ENCODE results near the gene EEFSEC. TPM values are rescaled to one million over a fixed set of nuclear protein-coding genes. Genes with fewer than 3 reads are reported as not detected.
A peak's percentile ranks its signal among the peaks of the same experiment; 100 is the strongest.

Gene EEFSEC
- total RNA-seq, 1 donor from 2014 or later = 7.1 TPM

- TF ChIP-seq, protein P1, sequence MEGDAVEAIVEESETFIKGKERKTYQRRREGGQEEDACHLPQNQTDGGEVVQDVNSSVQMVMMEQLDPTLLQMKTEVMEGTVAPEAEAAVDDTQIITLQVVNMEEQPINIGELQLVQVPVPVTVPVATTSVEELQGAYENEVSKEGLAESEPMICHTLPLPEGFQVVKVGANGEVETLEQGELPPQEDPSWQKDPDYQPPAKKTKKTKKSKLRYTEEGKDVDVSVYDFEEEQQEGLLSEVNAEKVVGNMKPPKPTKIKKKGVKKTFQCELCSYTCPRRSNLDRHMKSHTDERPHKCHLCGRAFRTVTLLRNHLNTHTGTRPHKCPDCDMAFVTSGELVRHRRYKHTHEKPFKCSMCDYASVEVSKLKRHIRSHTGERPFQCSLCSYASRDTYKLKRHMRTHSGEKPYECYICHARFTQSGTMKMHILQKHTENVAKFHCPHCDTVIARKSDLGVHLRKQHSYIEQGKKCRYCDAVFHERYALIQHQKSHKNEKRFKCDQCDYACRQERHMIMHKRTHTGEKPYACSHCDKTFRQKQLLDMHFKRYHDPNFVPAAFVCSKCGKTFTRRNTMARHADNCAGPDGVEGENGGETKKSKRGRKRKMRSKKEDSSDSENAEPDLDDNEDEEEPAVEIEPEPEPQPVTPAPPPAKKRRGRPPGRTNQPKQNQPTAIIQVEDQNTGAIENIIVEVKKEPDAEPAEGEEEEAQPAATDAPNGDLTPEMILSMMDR (IDR thresholded peaks at IDR 0.05; ENCODE audit: unreplicated experiment) = no peak
- peaks cover 10% of the 10 kb centered on the region for H3K4me1 Mint-ChIP-seq (ENCODE audit: unreplicated experiment)
- no peak overlapping the region for H3K27ac Mint-ChIP-seq (ENCODE audit: unreplicated experiment)
- H3K36me3 Mint-ChIP-seq (ENCODE audit: low read depth, unreplicated experiment) = peaks cover 7% of the 10 kb centered on the region
- peaks cover 33% of the 10 kb centered on the region for H3K27me3 Mint-ChIP-seq (ENCODE audit: unreplicated experiment)
- H3K9me3 Mint-ChIP-seq (ENCODE audit: unreplicated experiment) = no peaks in the 10 kb centered on the region
- peak overlapping the region; percentile 65 for H3K4me3 Mint-ChIP-seq (ENCODE audit: unreplicated experiment)
- no peak for DNase-seq (ENCODE audit: low spot score)
These were observed 274.9 kb downstream of the EEFSEC start for GRCh38 chr3:128427872-128428822.

- no peak overlapping the region for H3K4me3 Mint-ChIP-seq (ENCODE audit: unreplicated experiment)
- no peak for DNase-seq (ENCODE audit: low spot score)
- H3K9me3 Mint-ChIP-seq (ENCODE audit: unreplicated experiment) = no peaks in the 10 kb centered on the region
- no peak overlapping the region for H3K27ac Mint-ChIP-seq (ENCODE audit: unreplicated experiment)
- H3K36me3 Mint-ChIP-seq (ENCODE audit: low read depth, unreplicated experiment) = peaks cover 7% of the 10 kb centered on the region
- H3K27me3 Mint-ChIP-seq (ENCODE audit: unreplicated experiment) = peaks cover 32% of the 10 kb centered on the region
- TF ChIP-seq, protein P1 (IDR thresholded peaks at IDR 0.05; ENCODE audit: unreplicated experiment) = no peak
- H3K4me1 Mint-ChIP-seq (ENCODE audit: unreplicated experiment) = peaks cover 10% of the 10 kb centered on the region
These were observed 276.0 kb downstream of the EEFSEC start for GRCh38 chr3:128429275-128429674.

GRCh38 chr3:128429751-128430150 lies 276.5 kb downstream of the EEFSEC start:
- H3K4me1 Mint-ChIP-seq (ENCODE audit: unreplicated experiment) = peaks cover 10% of the 10 kb centered on the region
- no peak overlapping the region for H3K27ac Mint-ChIP-seq (ENCODE audit: unreplicated experiment)
- no peaks in the 10 kb centered on the region for H3K9me3 Mint-ChIP-seq (ENCODE audit: unreplicated experiment)
- TF ChIP-seq, protein P1 (IDR thresholded peaks at IDR 0.05; ENCODE audit: unreplicated experiment) = no peak
- H3K36me3 Mint-ChIP-seq (ENCODE audit: low read depth, unreplicated experiment) = peaks cover 7% of the 10 kb centered on the region
- peaks cover 28% of the 10 kb centered on the region for H3K27me3 Mint-ChIP-seq (ENCODE audit: unreplicated experiment)
- H3K4me3 Mint-ChIP-seq (ENCODE audit: unreplicated experiment) = no peak overlapping the region
- no peak for DNase-seq (ENCODE audit: low spot score)

DNA sequence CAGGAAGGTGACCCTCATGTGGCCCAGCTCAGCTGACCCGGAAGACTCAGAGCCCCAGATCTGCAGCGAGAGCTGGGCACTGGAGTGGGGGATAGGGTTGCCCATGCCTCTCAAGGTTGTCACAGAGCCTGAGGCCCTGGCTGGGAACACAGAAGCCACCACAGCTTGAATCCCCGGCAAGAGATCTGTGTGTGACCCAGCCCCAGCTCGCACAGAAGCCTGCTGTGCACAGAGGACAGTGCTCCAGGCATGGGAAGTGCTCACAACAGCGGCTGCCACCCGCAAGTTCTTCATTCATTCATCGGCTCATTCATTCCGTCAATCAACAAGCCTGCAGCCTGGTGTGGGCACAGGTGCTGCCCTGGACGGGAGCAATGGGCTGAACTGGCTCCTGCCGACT lies 277.0 kb downstream of the EEFSEC start:
- H3K27me3 Mint-ChIP-seq (ENCODE audit: unreplicated experiment) = peaks cover 27% of the 10 kb centered on the region
- H3K9me3 Mint-ChIP-seq (ENCODE audit: unreplicated experiment) = no peaks in the 10 kb centered on the region
- no peak for DNase-seq (ENCODE audit: low spot score)
- no peak overlapping the region for H3K27ac Mint-ChIP-seq (ENCODE audit: unreplicated experiment)
- peaks cover 7% of the 10 kb centered on the region for H3K36me3 Mint-ChIP-seq (ENCODE audit: low read depth, unreplicated experiment)
- no peak overlapping the region for H3K4me3 Mint-ChIP-seq (ENCODE audit: unreplicated experiment)
- H3K4me1 Mint-ChIP-seq (ENCODE audit: unreplicated experiment) = peaks cover 10% of the 10 kb centered on the region
- TF ChIP-seq, protein P1 (IDR thresholded peaks at IDR 0.05; ENCODE audit: unreplicated experiment) = no peak

DNA sequence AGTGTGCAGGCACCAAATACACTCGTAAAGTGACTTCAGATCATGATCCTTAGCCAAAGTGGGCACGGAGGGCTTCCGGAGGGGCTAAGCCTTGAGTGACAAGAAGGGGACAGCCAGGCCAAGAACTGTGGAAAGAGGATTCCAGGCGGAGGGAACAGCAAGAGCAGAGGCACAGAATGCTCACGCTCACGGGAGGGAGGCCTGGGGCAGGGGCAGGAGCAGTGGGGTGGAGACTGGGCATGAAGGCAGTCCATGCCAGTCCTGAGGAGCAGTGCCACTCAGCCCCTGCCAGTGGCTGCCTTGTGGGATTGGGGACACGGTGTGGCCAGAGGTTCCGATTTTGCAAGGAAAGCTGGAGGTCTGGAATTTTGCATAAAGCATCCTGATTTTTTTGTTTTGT lies 277.4 kb downstream of the EEFSEC start:
- Mint-ChIP-seq H3K36me3 (ENCODE audit: low read depth, unreplicated experiment) (peaks cover 7% of the 10 kb centered on the region), H3K27me3 (ENCODE audit: unreplicated experiment) (peaks cover 27% of the 10 kb centered on the region), H3K4me3 (ENCODE audit: unreplicated experiment) (no peak overlapping the region), H3K4me1 (ENCODE audit: unreplicated experiment) (peaks cover 10% of the 10 kb centered on the region), H3K27ac (ENCODE audit: unreplicated experiment) (no peak overlapping the region), H3K9me3 (ENCODE audit: unreplicated experiment) (no peaks in the 10 kb centered on the region)
- DNase-seq (ENCODE audit: low spot score) = no peak
- TF ChIP-seq, protein P1 (IDR thresholded peaks at IDR 0.05; ENCODE audit: unreplicated experiment) = no peak
